GM21737 (cell line): ENCODE data around the gene VASP.

Source experiments
- ATAC-seq: cut with Tn5 transposase; IDR thresholded peaks from one replicate; pipeline ENCODE4 v1.9.1; 2021; ENCODE audit warnings: mild to moderate bottlenecking, moderate library complexity; ENCODE audit not compliant: unreplicated experiment

Gene VASP

DNA sequence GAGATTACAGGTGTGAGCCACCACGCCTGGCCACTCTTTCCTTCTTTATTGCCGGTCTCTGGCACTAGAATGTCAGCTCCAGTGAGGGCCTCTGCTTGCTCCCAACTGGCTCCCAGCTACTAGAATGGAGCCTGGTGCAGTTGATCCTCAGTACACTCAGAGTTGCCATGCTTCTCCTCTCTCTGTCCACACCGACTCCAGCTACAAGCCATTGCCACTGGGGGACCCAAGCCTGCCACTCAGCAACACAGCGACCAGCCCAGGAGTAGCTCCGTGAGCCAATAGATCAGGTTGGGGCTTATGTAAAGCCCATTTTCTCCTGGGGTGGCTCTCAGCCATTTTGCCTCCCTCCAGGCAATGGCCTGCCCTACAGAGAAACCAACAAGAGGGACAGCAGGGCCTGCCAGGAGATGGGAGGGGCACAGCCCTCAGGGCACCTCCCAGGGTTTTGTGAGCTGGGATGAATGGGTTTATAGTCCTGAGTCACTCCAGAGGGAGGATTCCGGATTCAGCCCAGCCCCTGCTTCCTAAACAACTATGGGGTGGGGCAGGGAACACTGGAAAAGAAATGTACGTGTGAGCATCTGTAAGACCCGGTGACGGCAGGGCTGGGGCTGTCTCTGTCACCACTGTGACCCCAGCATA lies 40.8 kb downstream of the VASP start:
- no peak for ATAC-seq

DNA sequence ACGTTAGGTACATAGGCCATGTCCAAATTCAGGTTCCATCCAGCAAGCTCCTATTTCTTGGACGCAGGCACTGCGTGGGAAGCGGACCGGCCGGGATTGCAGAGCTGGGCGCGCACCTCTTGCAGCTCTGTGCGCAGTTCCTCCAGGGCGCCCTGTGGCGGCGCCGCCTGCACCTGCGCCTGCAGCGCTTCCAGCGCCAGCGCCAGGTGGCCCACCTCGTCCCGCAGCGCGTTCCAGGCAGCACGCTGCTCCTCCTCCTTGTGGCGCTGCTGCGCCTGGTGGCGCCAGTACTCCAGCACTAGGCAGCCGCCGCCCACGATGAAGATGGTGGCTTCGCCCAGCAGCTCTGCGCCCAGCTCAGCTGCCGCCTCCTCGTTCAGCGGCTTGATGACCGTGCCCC lies 46.2 kb downstream of the VASP start:
- no peak for ATAC-seq

- no peak for ATAC-seq
These were observed 47.2 kb downstream of the VASP start for GRCh38 chr19:45554481-45554880.

- ATAC-seq, result no peak
These were observed 49.6 kb downstream of the VASP start for GRCh38 chr19:45556835-45557234.

- ATAC-seq, result no peak
These were observed 51.2 kb downstream of the VASP start for GRCh38 chr19:45558399-45558878.

- ATAC-seq, result no peak
These were observed 52.8 kb downstream of the VASP start for GRCh38 chr19:45560038-45560437.

DNA sequence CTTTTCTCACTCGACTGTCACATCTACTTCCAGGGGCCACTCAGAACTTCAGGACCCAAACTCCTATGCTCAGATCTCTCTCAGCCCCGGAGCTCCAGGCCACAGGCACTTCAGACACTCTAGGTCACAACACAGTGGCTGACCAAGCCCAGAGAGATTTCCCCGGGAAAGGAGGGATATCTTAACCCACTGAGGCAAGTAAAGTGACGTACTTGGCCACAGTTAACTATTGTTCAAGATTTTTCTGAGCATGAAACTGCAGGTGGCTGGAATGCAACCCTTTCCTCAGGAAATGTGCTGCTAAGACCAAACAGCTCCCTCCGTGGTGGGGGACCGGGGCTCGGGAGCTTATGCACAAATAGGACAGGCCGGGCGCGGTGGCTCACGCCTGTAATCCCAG lies 53.4 kb downstream of the VASP start:
- no peak for ATAC-seq

DNA sequence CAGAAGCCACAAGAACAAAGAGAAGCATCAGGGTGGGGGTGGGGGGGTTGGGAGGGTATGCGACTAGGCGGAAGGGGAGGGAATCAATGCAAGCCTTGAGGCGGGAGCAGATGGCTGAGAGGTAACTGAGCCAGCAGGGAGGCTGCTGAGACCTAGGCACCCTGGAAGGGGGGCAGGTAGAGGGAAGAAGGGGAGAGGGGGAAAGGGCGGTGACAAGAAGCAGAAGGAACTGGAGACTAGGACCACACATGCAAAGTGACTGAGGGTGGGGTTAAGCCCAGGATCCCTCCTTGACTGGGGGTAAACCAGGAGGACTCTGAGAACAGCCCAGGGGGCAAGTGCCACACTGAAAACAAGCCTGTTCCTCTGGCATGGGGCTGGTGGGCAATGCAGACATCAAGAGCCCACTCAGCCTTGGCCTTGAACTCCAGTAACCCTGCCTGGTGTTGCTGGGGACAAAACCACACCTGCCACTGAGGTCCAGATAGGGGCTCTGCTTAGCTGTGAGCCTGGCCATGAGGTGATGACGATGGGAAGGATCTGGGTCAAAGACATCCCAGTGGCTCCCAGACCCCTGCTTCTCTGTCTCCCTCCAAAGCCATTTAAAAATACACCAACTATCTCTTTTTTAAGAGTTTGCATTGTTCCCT lies 57.0 kb downstream of the VASP start:
- no peak for ATAC-seq

DNA sequence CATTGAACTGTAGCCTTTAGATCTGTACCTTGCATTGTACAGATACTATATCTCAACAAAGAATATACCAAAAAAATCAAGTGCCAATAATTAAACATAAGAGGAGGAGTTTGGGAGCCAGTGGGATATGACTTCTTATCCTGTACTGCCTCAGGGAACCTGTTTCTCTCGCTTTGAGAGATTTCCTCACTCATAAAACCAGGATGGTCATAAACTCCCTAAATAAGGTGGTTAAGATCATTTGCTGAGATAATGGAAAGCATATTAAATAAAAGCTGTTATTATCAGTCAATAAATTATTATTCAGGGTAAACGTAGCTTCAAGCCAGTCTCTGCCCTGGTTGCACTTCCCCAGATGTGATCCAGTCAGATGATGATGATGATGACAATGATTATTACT lies 60.3 kb downstream of the VASP start:
- no peak for ATAC-seq

DNA sequence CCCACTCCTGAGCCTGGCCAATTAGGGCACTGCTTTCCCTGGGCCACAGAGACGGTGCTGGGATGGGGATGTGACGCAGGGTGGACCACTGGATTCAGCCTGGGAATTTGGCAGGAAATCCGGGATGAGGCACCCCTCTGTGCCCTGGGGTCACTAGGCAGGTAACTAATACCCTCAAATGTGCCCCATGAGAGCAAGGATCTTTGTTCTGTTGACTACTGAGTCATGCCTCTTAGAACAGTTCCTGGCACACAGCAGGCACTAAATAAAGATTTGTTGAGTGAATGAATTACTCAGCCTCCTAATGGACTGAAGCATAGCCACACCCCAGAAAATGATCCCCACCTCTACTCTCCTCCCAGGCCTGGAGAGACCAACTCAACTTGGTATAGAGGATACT lies 61.5 kb downstream of the VASP start:
- no peak for ATAC-seq

DNA sequence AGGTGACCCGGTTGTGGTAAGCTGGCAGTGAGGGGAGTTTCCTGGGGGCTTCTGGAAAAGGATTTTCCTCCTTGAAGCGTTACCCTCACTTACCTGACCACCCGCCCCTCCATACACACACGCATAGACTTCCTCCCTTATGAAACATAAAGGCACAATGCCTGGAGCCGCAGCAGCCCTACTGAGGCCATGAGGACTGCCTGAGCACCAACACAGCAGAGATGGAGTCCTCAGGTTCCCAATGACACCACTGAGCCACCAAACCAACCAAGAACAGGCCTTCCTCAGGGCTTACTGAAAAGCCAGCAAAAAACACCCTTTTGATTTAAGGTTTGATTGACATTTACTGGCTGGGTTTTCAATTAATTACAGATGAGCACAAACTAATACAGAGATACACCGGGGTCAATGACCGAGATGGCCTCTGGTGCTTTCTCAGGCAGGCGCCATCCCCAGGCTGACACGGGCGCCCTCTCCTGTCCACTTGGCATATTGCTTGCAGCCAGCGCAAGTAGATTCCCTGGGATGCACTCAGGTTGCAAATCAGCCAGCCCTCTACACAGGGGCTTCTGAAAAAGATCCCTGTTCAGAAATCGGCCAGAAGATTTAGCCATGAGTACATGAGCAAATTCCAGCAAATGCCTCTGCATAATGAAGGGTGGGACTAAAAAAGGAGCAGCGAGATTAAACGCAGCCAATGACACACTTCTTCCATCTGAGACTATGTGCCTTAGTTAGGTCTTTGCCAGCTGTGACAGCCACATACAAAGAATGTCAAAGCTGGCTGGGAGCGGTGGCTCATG lies 62.5 kb downstream of the VASP start:
- ATAC-seq, result no peak

DNA sequence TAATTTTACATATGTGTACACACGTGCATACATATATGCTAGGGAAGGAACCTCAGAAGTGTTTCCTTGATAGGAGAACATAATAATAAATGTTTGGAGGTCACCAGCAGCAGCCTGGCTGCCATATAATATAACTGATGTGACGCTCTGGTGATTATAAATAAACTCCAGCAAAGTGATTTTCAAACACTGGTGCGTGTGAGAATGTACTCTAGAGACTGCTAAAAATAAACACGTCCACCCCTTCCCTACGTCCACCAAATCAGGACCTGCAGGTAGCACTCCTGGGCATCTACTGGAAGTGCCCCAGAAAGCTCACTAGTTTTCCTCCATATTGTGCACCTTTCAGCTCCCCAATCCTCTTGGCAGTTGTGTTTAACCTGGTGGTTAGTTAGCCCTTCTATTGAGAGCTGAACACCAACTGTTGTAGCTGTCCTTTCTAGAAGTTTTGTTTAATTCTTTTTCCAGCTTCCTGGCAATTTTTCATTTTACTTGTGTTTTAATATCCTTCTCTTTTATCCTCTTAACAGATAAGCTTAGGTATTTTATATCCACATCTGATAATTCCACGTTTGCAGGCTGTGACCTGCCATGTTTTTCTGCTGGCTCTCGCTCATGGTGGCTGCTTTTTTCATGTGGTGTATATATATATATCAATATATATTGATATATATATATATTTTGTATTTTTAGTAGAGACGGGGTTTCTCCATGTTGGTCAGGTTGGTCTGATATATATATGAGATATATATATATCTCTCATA lies 64.4 kb downstream of the VASP start:
- ATAC-seq, result no peak

DNA sequence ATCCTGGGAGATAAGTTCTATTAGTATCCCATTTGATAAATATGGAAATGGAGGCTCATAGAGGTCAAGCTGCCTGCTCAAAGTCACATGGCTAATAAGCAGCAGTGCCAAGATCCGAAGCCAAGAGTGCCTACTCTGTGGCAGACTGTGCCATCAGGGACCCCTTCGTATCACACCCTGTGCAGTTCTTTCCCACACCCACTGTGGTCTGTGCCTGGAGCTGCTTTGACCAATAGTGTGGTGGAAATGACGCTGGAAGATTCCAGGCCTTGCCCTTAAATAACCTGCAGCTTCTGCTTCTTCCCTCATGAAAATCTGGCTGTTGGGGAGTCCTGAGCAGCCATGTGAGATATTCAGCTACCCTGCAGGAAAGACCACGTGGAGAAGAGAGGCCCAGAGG lies 67.2 kb downstream of the VASP start:
- no peak for ATAC-seq

DNA sequence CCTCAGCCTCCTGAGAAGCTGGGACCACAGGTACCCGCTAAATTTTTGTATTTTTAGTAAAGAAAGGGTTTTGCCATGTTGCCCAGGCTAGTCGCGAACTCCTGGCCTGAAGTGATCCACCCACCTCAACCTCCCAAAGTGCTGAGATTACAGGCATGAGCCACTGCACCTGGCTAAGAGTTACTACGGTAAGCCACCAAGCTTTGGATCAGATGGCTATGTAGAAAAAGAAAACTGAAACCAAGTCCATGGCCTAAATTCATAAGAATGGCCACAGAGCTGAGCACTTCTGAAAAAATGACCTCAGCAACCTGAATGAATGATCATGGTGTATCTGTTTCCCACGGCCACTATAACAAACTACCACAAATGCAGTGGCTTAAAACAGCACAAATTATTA lies 67.9 kb downstream of the VASP start:
- no peak for ATAC-seq
